Neural cell (in vitro differentiated cells): ENCODE results near the gene AKR1B1. TPM values are rescaled to one million over a fixed set of nuclear protein-coding genes. Genes with fewer than 3 reads are reported as not detected.

Experiments used
- H2AFZ ChIP-seq: fragments of 200-600, 300-800 bp; sonication (generic), shearing (Covaris generic); 2 replicates; pipeline ENCODE4 v1.6.0; 2014; ENCODE audit warnings: low read depth, mild to moderate bottlenecking, antibody characterized with exemption, low read length, moderate library complexity
- H3F3A ChIP-seq: fragments of 200-600 bp; shearing (Covaris generic); 2 replicates; pipeline ENCODE4 v1.6.1; 2016; ENCODE audit warnings: mild to moderate bottlenecking, moderate library complexity, mixed read lengths, antibody characterized with exemption, low read length; ENCODE audit not compliant: insufficient read depth, poor library complexity, severe bottlenecking
- H3K27ac ChIP-seq: fragments of 200-600, 300-800 bp; sonication (generic), shearing (Covaris generic); 2 replicates; pipeline ENCODE4 v1.5.1; 2014; ENCODE audit warnings: mild to moderate bottlenecking, low read length, moderate library complexity
- H3K27me3 ChIP-seq: fragments of 300-800, 200-600 bp; sonication (generic), shearing (Covaris generic); 2 replicates; pipeline ENCODE4 v1.6.0; 2014; ENCODE audit warnings: mild to moderate bottlenecking, low read depth, low read length, moderate library complexity; ENCODE audit not compliant: insufficient read depth
- H3K36me3 ChIP-seq: fragments of 300-800, 200-600 bp; sonication (generic), shearing (Covaris generic); 2 replicates; pipeline ENCODE4 v1.5.1; 2014; ENCODE audit warnings: mild to moderate bottlenecking, antibody characterized with exemption, low read length, moderate library complexity; ENCODE audit not compliant: insufficient read depth
- H3K4me2 ChIP-seq: fragments of 300-800, 200-600 bp; sonication (generic), shearing (Covaris generic); 2 replicates; pipeline ENCODE4 v1.6.0; 2014; ENCODE audit warnings: mild to moderate bottlenecking, low read length
- H3K4me3 ChIP-seq: fragments of 300-800, 200-600 bp; sonication (generic), shearing (Covaris generic); 2 replicates; pipeline ENCODE4 v1.5.1; 2014; ENCODE audit warnings: mild to moderate bottlenecking, low read length, moderate library complexity
- H3K79me2 ChIP-seq: fragments of 200-600 bp; shearing (Covaris generic); replicated peaks from 2 replicates; pipeline ENCODE4 v1.6.0; 2014; ENCODE audit warnings: mild to moderate bottlenecking, low read length, moderate library complexity; ENCODE audit not compliant: insufficient read depth
- H3K9ac ChIP-seq: fragments of 300-800, 200-600 bp; sonication (generic), shearing (Covaris generic); 2 replicates; pipeline ENCODE4 v1.6.1; 2016; ENCODE audit warnings: mild to moderate bottlenecking, low read length, mixed read lengths
- H3K9me2 ChIP-seq: fragments of 200-600 bp; shearing (Covaris generic); 2 replicates; pipeline ENCODE4 v1.6.1; 2016; ENCODE audit warnings: mild to moderate bottlenecking, low read length, mixed read lengths; ENCODE audit not compliant: insufficient read depth
- H3K9me3 ChIP-seq: fragments of 200-600, 300-800 bp; sonication (generic), shearing (Covaris generic); 2 replicates; pipeline ENCODE4 v1.6.1; 2016; ENCODE audit warnings: mild to moderate bottlenecking, mixed run types, low read length, moderate library complexity, mixed read lengths
- H4K20me1 ChIP-seq: fragments of 200-600 bp; shearing (Covaris generic); 2 replicates; pipeline ENCODE4 v1.6.1; 2016; ENCODE audit warnings: mild to moderate bottlenecking, mixed run types; ENCODE audit not compliant: insufficient read depth
- EP300 ChIP-seq: fragments of 450-650 bp; conservative IDR thresholded peaks from 2 replicates; pipeline ENCODE4 v1.6.1; 2014; ENCODE audit warnings: antibody characterized with exemption, mild to moderate bottlenecking, moderate library complexity; ENCODE audit not compliant: poor library complexity, severe bottlenecking
- EZH2 ChIP-seq: fragments of 200-600, 300-800 bp; shearing (Covaris generic), sonication (generic); IDR thresholded peaks from 2 replicates; pipeline ENCODE4 v1.6.1; 2014; ENCODE audit warnings: antibody characterized with exemption, low read length, borderline replicate concordance, mild to moderate bottlenecking; ENCODE audit not compliant: insufficient read depth, poor library complexity, severe bottlenecking
- MXI1 ChIP-seq: fragments of 450-650 bp; conservative IDR thresholded peaks from 2 replicates; pipeline ENCODE4 v1.6.1; 2014; ENCODE audit warnings: antibody characterized with exemption, mild to moderate bottlenecking; ENCODE audit not compliant: poor library complexity, severe bottlenecking
- POLR2AphosphoS5 ChIP-seq: IDR thresholded peaks from 2 replicates; pipeline ENCODE4 v1.6.1; 2012
- RAD21 ChIP-seq: fragments of 450-650 bp; conservative IDR thresholded peaks from 2 replicates; pipeline ENCODE4 v1.6.1; 2014; ENCODE audit warnings: antibody characterized with exemption, mild to moderate bottlenecking, moderate library complexity
- SMC3 ChIP-seq: fragments of 450-650 bp; conservative IDR thresholded peaks from 2 replicates; pipeline ENCODE4 v1.6.1; 2014; ENCODE audit warnings: antibody characterized with exemption, mild to moderate bottlenecking, moderate library complexity; ENCODE audit not compliant: poor library complexity
- TAF1 ChIP-seq: IDR thresholded peaks from 2 replicates; pipeline ENCODE4 v1.6.1; 2012; ENCODE audit warnings: low read depth
- polyA plus RNA-seq: library from polyadenylated mRNA; depleted of rRNA; stranded (reverse); fragments of >200 nt; gene quantifications from 2 replicates; pipeline ENCODE4 v1.2.3, GENCODE V29; 2014
- TF ChIP-seq, protein P1 (sequence below): fragments of 450-650 bp; IDR thresholded peaks from 2 replicates; pipeline ENCODE4 v1.5.1; 2014; ENCODE audit warnings: antibody characterized with exemption, mild to moderate bottlenecking, moderate library complexity; ENCODE audit not compliant: poor library complexity, severe bottlenecking
- TF ChIP-seq, protein P2 (sequence below): IDR thresholded peaks from 2 replicates; pipeline ENCODE4 v1.6.1; 2012; ENCODE audit warnings: borderline replicate concordance

Gene AKR1B1
- polyA plus RNA-seq, 1 donor from 2014 or later, result 202 TPM

DNA sequence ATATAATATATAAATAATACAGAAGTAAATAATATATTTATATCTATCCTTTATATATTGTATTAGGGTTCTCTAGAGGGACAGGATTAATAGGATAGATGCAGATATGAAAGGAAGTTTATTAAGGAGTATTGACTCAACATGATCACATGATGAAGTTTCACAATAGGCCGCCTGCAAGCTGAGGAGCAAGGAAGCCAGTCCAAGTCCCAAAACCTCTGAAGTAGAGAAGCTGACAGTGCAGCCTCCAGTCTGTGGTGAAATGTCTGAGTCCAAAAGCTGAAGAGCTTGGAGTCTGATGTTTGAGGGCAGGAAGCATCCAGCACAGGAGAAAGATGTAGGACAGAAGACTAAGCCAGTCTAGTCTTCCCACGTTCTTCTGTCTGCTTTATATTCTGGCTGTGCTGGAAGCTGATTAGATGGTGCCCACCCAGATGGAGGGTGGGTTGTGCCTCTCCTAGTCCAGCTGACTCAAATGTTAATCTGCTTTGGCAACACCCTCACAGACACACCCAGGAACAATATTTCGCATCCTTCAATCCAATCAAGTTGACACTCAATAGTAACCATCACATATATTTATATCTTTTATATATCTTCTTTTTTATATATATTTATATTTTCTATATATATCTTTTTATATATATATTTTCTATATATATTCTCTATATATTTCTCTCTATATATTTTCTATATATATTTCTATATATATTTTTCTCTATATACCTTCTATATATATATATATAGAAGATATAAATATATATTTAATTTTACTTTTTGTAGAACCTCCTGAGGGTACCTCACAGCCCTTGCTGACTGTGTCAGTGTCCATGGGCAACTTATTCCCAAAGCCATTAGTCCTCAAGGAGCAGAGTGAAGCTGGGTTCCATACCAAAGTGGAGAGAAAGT is 43.8 kb upstream of the AKR1B1 start:
- Histone ChIP-seq H3K9me3 (no peaks in the 10 kb centered on the region), H3K4me3 (no peak overlapping the region), H3K27ac (no peak overlapping the region), H4K20me1 (no peaks in the 10 kb centered on the region), H2AFZ (no peak overlapping the region), H3F3A (no peaks in the 10 kb centered on the region), H3K27me3 (no peaks in the 10 kb centered on the region), H3K79me2 (no peaks in the 10 kb centered on the region), H3K9me2 (no peaks in the 10 kb centered on the region), H3K4me2 (no peak overlapping the region), H3K36me3 (no peaks in the 10 kb centered on the region), H3K9ac (no peak overlapping the region)
- TF ChIP-seq, protein P1, sequence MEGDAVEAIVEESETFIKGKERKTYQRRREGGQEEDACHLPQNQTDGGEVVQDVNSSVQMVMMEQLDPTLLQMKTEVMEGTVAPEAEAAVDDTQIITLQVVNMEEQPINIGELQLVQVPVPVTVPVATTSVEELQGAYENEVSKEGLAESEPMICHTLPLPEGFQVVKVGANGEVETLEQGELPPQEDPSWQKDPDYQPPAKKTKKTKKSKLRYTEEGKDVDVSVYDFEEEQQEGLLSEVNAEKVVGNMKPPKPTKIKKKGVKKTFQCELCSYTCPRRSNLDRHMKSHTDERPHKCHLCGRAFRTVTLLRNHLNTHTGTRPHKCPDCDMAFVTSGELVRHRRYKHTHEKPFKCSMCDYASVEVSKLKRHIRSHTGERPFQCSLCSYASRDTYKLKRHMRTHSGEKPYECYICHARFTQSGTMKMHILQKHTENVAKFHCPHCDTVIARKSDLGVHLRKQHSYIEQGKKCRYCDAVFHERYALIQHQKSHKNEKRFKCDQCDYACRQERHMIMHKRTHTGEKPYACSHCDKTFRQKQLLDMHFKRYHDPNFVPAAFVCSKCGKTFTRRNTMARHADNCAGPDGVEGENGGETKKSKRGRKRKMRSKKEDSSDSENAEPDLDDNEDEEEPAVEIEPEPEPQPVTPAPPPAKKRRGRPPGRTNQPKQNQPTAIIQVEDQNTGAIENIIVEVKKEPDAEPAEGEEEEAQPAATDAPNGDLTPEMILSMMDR, result no peak
- no peak for TF ChIP-seq SMC3
- no peak for TF ChIP-seq EP300
- TF ChIP-seq TAF1, result no peak
- no peak for TF ChIP-seq RAD21
- no peak for TF ChIP-seq MXI1
- TF ChIP-seq POLR2AphosphoS5, result no peak
- TF ChIP-seq, protein P2, sequence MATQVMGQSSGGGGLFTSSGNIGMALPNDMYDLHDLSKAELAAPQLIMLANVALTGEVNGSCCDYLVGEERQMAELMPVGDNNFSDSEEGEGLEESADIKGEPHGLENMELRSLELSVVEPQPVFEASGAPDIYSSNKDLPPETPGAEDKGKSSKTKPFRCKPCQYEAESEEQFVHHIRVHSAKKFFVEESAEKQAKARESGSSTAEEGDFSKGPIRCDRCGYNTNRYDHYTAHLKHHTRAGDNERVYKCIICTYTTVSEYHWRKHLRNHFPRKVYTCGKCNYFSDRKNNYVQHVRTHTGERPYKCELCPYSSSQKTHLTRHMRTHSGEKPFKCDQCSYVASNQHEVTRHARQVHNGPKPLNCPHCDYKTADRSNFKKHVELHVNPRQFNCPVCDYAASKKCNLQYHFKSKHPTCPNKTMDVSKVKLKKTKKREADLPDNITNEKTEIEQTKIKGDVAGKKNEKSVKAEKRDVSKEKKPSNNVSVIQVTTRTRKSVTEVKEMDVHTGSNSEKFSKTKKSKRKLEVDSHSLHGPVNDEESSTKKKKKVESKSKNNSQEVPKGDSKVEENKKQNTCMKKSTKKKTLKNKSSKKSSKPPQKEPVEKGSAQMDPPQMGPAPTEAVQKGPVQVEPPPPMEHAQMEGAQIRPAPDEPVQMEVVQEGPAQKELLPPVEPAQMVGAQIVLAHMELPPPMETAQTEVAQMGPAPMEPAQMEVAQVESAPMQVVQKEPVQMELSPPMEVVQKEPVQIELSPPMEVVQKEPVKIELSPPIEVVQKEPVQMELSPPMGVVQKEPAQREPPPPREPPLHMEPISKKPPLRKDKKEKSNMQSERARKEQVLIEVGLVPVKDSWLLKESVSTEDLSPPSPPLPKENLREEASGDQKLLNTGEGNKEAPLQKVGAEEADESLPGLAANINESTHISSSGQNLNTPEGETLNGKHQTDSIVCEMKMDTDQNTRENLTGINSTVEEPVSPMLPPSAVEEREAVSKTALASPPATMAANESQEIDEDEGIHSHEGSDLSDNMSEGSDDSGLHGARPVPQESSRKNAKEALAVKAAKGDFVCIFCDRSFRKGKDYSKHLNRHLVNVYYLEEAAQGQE, result no peak
- no peak for TF ChIP-seq EZH2

DNA sequence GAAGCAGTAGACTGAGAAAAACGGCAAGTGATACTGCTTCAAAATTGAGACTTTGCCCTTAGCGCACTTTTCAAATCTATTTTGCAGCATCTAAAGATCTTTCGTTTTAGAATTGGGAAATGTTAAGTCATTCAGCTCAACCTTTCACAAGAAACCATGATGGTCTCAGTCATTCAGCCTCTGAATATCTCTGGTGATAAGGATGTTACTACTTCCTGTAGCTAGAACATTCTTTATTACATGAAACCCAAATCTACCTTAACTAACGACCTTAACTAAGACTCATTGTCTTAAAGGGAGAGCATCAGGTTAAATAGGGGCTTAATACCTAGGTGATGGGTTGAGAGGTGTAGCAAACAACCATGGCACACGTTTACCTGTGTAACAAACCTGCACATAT is 42.1 kb upstream of the AKR1B1 start:
- Histone ChIP-seq H3K79me2 (no peaks in the 10 kb centered on the region), H2AFZ (no peak overlapping the region), H3F3A (no peaks in the 10 kb centered on the region), H3K9me2 (no peaks in the 10 kb centered on the region), H3K27ac (no peak overlapping the region), H3K36me3 (no peaks in the 10 kb centered on the region), H3K9ac (no peak overlapping the region), H3K27me3 (no peaks in the 10 kb centered on the region), H3K9me3 (no peaks in the 10 kb centered on the region), H3K4me3 (no peak overlapping the region), H3K4me2 (no peak overlapping the region), H4K20me1 (no peaks in the 10 kb centered on the region)
- TF ChIP-seq POLR2AphosphoS5 (no peak), RAD21 (no peak), SMC3 (no peak), EZH2 (no peak), MXI1 (no peak), TAF1 (no peak), EP300 (no peak)
- TF ChIP-seq, protein P1, result no peak
- TF ChIP-seq, protein P2, result no peak
